Epithelial cell of prostate (primary cell): ENCODE measurements around the gene GJB5.

ENCODE experiments used
- DNase-seq: peaks from one replicate; pipeline ENCODE4 v3.0.0-alpha.2; 2011; ENCODE audit warnings: low read depth, low spot score
- H3K27ac ChIP-seq: fragments of 450-650 bp; 2 replicates; pipeline ENCODE4 v1.5.1; 2017; ENCODE audit warnings: mild to moderate bottlenecking

GJB5 gene

DNA sequence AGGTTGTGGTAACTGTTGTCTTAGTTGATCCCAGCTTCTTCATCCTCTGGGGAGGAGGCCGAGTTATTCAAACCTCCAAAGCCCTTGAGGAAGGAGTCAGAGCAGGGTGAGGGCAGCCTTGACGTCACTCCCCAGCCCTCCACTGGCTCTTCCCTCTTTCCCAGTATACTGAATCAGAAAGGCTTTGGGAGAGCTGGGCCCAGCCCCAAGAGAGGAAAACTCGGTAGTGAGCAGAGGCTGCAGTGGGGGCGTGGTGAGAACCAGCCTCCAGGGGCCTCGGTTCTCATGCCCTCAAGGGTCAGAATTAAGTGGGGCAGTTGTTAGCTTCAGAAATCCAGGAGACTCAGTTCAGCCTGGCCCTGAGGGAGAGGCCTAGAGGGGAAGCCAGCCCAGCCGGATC is 36.1 kb downstream of the GJB5 start:
- DNase-seq, result no peak
- H3K27ac ChIP-seq, result no peak overlapping the region

DNA sequence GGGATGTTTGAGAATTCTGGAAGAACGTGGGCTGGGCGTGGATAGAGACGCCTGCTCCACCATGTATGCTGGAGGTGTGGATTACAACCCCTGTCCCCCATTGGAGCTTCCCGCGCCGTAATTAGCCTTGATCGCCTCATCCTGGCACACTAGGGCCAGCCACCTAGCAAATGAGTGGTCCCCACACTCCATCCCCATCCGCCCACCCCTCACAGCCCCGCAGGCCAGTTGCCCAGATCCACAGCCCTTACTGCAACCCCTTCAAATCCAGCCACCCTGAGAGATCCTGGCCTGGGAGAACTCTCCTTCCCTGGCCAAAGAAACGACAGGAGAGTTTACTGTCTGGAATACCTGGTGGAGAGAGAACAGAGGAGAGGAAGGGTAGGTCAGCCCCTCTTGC is 37.6 kb downstream of the GJB5 start:
- DNase-seq, result no peak
- no peak overlapping the region for H3K27ac ChIP-seq

DNA sequence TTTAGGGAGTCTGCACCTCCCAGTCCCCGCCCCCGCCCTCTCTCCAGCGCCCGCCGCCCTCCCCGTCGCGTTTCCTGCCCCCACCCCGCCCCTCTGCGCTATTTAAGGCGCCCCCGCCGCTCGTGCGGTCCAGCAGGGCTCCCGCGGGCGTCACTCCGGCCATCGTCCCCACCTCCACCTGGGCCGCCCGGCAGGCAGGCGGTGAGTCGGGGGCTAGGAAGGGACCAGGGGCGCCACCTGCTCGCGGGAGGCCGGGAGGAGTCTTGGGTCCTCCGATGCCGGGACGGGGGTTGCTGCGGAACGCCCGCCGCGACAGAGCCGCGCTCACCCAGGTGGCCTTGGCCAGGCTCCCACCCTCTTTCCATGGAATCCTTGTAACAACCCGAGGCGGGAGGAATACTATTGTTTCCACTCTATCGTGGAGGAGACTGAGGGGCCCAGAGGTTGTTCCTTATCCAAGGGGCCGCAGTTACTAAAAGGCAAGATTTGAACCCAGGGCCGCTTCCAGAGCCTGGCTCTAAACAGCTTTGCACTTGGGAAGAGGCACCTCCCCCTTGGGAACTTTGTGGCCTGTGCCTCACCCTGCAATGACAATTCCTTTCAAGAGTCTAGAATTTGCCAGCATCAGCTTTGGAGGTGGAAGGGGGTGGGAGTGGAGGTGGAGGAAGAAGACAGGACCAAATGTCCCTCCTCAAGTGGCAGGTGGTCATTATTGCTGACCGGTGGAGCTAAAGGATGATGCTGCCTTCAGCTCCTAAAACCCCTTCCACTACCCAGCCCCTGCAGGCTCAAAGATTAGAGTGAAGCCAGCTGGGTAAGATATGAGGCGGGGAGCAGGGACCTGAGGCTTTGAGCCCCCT is 38.3 kb downstream of the GJB5 start, which contains the start of gene GJA4:
GJA4 (plus strand) TSS at position 132 of the 860 bp plus-strand sequence. CDS start 1,215 bp downstream, outside the sequence.
- H3K27ac ChIP-seq, result no peak within 1 kb of the TSS
- no peak for DNase-seq

DNA sequence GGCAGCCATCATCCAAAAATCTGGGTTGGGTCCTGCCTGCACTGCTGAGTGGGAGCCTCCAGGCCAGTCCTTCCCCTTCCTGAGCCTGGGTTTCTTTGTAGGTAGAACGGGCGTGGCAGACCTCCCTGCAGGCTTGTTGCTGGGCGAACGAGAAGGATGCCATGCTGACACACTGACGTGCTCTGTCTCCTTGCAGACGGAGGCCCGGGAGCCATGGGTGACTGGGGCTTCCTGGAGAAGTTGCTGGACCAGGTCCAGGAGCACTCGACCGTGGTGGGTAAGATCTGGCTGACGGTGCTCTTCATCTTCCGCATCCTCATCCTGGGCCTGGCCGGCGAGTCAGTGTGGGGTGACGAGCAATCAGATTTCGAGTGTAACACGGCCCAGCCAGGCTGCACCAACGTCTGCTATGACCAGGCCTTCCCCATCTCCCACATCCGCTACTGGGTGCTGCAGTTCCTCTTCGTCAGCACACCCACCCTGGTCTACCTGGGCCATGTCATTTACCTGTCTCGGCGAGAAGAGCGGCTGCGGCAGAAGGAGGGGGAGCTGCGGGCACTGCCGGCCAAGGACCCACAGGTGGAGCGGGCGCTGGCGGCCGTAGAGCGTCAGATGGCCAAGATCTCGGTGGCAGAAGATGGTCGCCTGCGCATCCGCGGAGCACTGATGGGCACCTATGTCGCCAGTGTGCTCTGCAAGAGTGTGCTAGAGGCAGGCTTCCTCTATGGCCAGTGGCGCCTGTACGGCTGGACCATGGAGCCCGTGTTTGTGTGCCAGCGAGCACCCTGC is 39.3 kb downstream of the GJB5 start:
- H3K27ac ChIP-seq, result no peak overlapping the region
- DNase-seq, result no peak

DNA sequence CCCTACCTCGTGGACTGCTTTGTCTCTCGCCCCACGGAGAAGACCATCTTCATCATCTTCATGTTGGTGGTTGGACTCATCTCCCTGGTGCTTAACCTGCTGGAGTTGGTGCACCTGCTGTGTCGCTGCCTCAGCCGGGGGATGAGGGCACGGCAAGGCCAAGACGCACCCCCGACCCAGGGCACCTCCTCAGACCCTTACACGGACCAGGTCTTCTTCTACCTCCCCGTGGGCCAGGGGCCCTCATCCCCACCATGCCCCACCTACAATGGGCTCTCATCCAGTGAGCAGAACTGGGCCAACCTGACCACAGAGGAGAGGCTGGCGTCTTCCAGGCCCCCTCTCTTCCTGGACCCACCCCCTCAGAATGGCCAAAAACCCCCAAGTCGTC is 39.9 kb downstream of the GJB5 start:
- no peak for DNase-seq
- H3K27ac ChIP-seq, result no peak overlapping the region

DNA sequence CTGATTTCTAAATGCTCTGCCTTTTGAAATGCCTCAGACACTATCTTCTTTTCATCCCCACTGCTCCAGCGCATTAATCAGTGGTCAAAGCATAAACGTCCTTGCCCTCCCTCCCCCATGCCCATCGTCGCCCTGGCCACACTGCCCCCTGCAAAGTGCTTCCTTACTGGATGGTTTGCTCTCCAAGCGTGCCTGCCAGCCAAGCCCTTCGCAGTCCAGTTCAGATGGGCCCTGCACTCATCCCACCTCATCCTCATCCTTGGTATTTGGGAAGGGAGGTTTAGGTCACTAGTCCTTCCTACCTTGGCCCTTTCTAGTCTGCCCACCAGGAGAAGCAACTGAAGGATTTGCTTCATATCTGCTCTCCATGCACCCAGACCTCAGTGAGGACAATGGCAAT is 41.1 kb downstream of the GJB5 start:
- DNase-seq, result no peak
- H3K27ac ChIP-seq, result no peak overlapping the region

DNA sequence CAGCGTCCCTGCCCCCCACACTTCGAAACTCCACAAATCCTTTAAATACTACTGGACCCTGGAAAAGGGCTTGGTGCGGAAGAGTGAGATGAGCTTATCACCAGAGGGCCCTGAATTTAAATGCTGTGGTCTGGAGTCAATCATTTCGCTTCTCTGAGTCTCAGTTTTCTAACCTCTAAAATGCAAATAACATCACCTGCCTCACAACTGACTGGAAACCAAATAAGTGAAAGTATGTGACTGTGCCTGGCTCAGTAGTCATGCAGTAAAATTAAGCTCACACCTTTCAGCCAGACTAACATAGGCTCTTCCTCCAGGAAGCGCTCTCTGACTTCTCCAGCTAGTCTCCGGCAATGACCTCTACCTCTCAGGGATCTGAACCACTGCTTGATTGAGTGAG is 42.1 kb downstream of the GJB5 start:
- H3K27ac ChIP-seq, result no peak overlapping the region
- no peak for DNase-seq

DNA sequence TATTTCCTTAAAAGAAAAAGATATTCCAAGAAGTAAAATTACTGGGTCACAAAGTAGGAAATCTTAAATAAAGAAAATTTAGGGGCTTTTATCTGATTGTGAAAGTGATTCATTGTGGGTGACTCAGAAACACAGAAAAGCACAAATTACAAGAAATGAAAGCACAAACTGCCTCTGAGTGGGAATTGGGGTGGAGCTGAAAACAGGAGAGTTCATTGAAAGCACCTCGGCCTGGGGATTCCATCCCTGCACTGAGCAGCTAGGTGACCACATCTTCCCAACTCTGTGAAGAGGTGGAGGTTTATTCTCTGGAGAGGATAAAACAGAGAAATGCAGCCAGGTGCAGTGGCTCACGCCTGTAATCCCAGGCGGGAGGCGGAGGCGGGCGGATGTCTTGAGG is 45.4 kb downstream of the GJB5 start:
- DNase-seq, result no peak

DNA sequence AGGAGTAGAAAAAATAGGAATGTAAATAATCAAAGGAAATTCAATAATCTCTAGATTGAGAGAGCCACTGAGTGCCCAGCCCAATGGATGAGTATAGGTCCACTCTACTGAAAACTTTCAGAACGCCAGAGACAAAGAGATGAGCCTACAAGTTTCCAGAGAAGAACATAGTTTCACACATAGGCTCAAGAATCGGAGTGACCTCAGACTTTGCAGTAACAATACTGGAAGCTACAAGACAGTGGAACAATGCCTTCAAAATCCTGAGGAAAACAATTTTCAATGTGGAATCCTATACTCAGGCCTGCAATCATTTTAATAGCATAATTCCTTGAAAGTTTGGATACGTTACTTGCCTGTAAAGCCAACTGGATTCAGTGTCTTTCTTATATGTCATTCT is 48.9 kb downstream of the GJB5 start:
- H3K27ac ChIP-seq, result no peak overlapping the region
- no peak for DNase-seq

More for the DNA sequence above, 45.4 kb downstream of the GJB5 start:
- no peak overlapping the region for H3K27ac ChIP-seq

DNA sequence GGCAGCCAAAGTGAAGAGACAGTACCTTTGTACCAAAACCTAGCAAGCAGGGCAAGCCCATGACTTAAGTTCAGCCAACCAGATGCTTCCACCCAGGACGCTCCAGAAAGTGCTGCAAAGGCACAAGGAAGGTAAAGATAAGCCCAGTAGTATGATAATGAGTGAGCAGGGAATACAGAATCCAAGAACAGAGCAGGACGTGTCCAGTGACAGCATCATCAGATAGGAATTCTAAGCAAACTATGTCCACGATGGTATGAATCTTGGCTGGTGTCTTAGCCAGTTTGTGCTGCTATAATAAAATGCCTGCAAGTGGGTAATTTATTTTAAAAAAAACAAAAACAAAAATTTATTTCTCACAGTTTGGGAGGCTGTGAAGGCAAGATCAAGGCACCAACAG is 51.5 kb downstream of the GJB5 start:
- no peak for DNase-seq
- H3K27ac ChIP-seq, result no peak overlapping the region
